Activated B cell treated with CpG ODN at 0.5 μM for 24 hours (primary cell): ENCODE results near the gene SECISBP2. TPM values are rescaled to one million over a fixed set of nuclear protein-coding genes. Genes with fewer than 3 reads are reported as not detected.

Source experiments
- ATAC-seq: fragments of 200-7000 bp; cut with Tn5 transposase; one replicate; pipeline ENCODE4 v1.10.0; 2021; ENCODE audit warnings: low read depth, mild to moderate bottlenecking, moderate library complexity
- CTCF ChIA-PET: fragments of 350-600 bp; sonication (Branson Sonifier 250); formaldehyde crosslinking; loops from one replicate; lab custom pipeline; 2021; ENCODE audit warnings: antibody characterized with exemption; lab: Charles Lee
- POLR2A ChIA-PET: fragments of 350-600 bp; sonication (Branson Sonifier 250); formaldehyde crosslinking; loops from one replicate; lab custom pipeline; 2021; ENCODE audit warnings: antibody characterized with exemption; lab: Charles Lee
- DNase-seq: peaks from one replicate; pipeline ENCODE4 v3.0.0; 2022
- H3K27ac Mint-ChIP-seq: one replicate; pipeline ENCODE4 v1.8.0; 2020; ENCODE audit warnings: mixed read lengths
- H3K27me3 Mint-ChIP-seq: one replicate; pipeline ENCODE4 v1.8.0; 2021; ENCODE audit warnings: mixed read lengths
- H3K36me3 Mint-ChIP-seq: one replicate; pipeline ENCODE4 v1.8.0; 2021; ENCODE audit warnings: low read depth, mixed read lengths
- H3K4me1 Mint-ChIP-seq: one replicate; pipeline ENCODE4 v1.8.0; 2021; ENCODE audit warnings: mixed read lengths
- H3K4me3 Mint-ChIP-seq: one replicate; pipeline ENCODE4 v1.8.0; 2020; ENCODE audit warnings: mild to moderate bottlenecking, mixed read lengths
- H3K9me3 Mint-ChIP-seq: one replicate; pipeline ENCODE4 v1.8.0; 2020; ENCODE audit warnings: mixed read lengths
- intact Hi-C: fragments of 100-400 bp; cut with micrococcal nuclease; formaldehyde crosslinking; loops from one replicate; pipeline ENCODE4 v1.15.1; 2024
- total RNA-seq: library from RNA; stranded (reverse); gene quantifications from 2 replicates; pipeline ENCODE4 v1.2.3, GENCODE V29; 2022
- TF ChIP-seq, protein P1 (sequence below): fragments of 200-600 bp; IDR thresholded peaks from one replicate; pipeline ENCODE4 v1.8.0; 2022; ENCODE audit warnings: antibody characterized with exemption, mild to moderate bottlenecking

The SECISBP2 gene
- total RNA-seq, 1 donor from 2014 or later = 97.1 TPM

DNA sequence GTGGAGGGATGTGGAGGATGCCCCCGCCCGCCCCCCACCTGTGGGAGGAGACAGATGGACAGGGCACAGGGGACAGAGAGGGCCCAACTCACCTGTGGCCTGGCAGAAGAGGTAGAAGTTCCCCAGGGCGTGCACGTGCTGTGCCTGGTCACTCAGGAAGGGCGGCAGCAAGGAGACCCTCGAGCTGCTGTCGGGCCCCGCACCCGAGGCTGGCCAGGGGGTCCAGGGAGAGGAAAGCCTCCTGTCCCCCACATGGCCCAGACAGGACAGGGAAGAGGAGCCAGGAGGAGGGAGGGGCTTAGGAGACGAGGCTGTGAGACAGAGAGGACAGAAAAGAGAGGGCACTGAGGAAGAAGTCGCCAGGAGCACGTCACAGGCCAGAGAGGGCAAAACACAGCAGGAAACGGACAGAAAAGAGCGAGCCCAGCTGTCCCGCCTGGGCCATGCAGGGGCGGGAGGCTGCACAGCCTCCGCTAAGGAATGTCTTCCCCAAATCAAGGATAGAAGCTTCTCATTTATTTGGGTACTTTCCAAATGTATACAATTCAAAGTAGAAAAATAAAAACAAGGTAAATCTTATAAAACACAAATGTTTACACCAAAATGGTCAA is 58.5 kb downstream of the SECISBP2 start:
- intact Hi-C loops = loop anchor here (5.0 kb wide), 1 partner anchor 50 kb away; no protein-coding TSS in a partner anchor
- TF ChIP-seq, protein P1, sequence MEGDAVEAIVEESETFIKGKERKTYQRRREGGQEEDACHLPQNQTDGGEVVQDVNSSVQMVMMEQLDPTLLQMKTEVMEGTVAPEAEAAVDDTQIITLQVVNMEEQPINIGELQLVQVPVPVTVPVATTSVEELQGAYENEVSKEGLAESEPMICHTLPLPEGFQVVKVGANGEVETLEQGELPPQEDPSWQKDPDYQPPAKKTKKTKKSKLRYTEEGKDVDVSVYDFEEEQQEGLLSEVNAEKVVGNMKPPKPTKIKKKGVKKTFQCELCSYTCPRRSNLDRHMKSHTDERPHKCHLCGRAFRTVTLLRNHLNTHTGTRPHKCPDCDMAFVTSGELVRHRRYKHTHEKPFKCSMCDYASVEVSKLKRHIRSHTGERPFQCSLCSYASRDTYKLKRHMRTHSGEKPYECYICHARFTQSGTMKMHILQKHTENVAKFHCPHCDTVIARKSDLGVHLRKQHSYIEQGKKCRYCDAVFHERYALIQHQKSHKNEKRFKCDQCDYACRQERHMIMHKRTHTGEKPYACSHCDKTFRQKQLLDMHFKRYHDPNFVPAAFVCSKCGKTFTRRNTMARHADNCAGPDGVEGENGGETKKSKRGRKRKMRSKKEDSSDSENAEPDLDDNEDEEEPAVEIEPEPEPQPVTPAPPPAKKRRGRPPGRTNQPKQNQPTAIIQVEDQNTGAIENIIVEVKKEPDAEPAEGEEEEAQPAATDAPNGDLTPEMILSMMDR = no peak
- Mint-ChIP-seq H3K36me3 (peaks cover 51% of the 10 kb centered on the region), H3K4me1 (peaks cover 32% of the 10 kb centered on the region), H3K4me3 (no peak overlapping the region), H3K27me3 (no peaks in the 10 kb centered on the region), H3K9me3 (no peaks in the 10 kb centered on the region), H3K27ac (peak overlapping the region; percentile 59)
- ATAC-seq = no peak
- ChIA-PET CTCF (interaction anchor here (1.0 kb wide), 1 partner anchor 172 kb away, joined by 5 read pairs; no protein-coding TSS in a partner anchor), POLR2A (interaction anchor here (2.3 kb wide), 1 partner anchor 172 kb away, joined by 6 read pairs; no protein-coding TSS in a partner anchor)
- DNase-seq = no peak

DNA sequence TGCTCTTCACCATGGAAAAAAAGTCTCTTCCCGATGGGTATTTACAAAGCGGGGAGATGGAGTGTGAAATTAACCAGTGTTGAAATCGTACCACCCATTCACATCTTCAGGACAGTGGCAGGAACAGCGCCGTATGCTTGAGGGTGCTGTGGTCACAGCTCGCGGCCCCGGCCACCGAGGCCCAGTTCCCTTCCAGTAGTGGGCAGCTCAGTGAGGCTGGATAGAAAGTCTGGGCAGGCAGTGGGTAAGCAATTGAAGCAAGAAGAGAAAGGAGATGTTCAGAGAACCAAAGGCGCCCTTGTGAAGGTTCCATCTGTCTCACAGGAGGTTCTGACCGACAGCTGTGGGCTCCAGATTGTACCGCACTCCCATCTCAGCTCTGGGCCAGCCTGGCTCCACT is 59.1 kb downstream of the SECISBP2 start:
- Mint-ChIP-seq H3K27me3 (no peaks in the 10 kb centered on the region), H3K36me3 (peaks cover 55% of the 10 kb centered on the region), H3K9me3 (no peaks in the 10 kb centered on the region), H3K27ac (peak overlapping the region; percentile 74), H3K4me1 (peaks cover 36% of the 10 kb centered on the region), H3K4me3 (no peak overlapping the region)
- ATAC-seq = no peak
- DNase-seq = no peak
- TF ChIP-seq, protein P1 = no peak
- POLR2A ChIA-PET = no interaction called here
- CTCF ChIA-PET = no interaction called here
- intact Hi-C loops = loop anchor here (5.0 kb wide), 1 partner anchor 50 kb away; no protein-coding TSS in a partner anchor

DNA sequence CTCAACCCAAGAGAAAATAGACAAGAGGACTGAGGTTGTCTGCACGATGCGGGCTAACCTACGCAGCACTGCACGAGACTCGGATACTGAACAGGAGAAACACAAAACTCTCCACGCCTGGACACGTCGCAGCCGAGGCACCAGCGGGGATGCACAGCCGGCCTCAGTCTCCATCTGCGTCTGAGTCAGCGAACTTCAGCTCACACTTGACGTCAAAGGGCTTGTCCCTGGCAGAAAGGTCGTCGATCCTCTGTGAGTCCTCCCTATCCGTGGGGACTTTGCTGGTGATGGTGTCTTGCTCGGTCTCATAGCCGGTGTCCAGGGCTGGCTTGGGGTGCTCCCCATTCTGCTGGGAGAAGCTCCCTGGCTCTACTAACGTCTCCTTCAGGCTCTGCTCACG is 60.2 kb downstream of the SECISBP2 start:
- no peak overlapping the region for H3K4me3 Mint-ChIP-seq
- no peaks in the 10 kb centered on the region for H3K27me3 Mint-ChIP-seq

DNA sequence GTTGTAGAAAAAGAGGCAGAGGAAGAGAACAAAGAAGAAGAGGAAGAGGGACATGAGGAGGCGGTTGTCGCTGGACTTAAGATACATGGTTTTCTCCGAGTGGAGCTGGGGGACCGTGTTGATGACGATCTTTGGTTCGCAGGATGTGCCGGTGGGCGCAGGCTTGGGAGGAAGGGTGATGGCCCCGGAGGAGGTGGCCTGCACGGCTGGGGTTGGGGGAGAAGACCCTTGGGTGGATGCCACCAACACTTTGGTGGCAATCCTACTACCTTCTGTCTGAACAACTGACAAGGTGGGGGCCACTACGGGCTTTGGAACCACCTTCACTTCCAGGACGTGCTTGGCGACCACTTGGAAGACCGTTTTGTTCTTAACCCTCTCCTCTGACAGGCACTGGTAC is 60.7 kb downstream of the SECISBP2 start:
- CTCF ChIA-PET = interaction anchor here (0.8 kb wide), 1 partner anchor 170 kb away, joined by 3 read pairs; no protein-coding TSS in a partner anchor
- Mint-ChIP-seq H3K4me1 (peaks cover 41% of the 10 kb centered on the region), H3K27ac (no peak overlapping the region), H3K9me3 (no peaks in the 10 kb centered on the region), H3K27me3 (no peaks in the 10 kb centered on the region), H3K4me3 (no peak overlapping the region), H3K36me3 (peaks cover 70% of the 10 kb centered on the region)
- TF ChIP-seq, protein P1 = no peak
- no peak for DNase-seq
- no peak for ATAC-seq
- POLR2A ChIA-PET = interaction anchor here (0.6 kb wide), 1 partner anchor 1780 kb away, joined by 3 read pairs; no protein-coding TSS in a partner anchor
- intact Hi-C loops = loop anchor here (5.0 kb wide), 1 partner anchor 48 kb away; no protein-coding TSS in a partner anchor

More for the DNA sequence above, 60.2 kb downstream of the SECISBP2 start:
- Mint-ChIP-seq H3K36me3 (peaks cover 65% of the 10 kb centered on the region), H3K27ac (peak overlapping the region; percentile 31), H3K9me3 (no peaks in the 10 kb centered on the region), H3K4me1 (peaks cover 41% of the 10 kb centered on the region)
- ChIA-PET POLR2A (interaction anchor here (0.6 kb wide), 1 partner anchor 1781 kb away, joined by 3 read pairs; no protein-coding TSS in a partner anchor), CTCF (interaction anchor here (0.8 kb wide), 1 partner anchor 170 kb away, joined by 3 read pairs; no protein-coding TSS in a partner anchor)
- ATAC-seq (no peak), DNase-seq (no peak)
- intact Hi-C loops = loop anchor here (5.0 kb wide), 1 partner anchor 49 kb away; no protein-coding TSS in a partner anchor
- TF ChIP-seq, protein P1 = no peak

DNA sequence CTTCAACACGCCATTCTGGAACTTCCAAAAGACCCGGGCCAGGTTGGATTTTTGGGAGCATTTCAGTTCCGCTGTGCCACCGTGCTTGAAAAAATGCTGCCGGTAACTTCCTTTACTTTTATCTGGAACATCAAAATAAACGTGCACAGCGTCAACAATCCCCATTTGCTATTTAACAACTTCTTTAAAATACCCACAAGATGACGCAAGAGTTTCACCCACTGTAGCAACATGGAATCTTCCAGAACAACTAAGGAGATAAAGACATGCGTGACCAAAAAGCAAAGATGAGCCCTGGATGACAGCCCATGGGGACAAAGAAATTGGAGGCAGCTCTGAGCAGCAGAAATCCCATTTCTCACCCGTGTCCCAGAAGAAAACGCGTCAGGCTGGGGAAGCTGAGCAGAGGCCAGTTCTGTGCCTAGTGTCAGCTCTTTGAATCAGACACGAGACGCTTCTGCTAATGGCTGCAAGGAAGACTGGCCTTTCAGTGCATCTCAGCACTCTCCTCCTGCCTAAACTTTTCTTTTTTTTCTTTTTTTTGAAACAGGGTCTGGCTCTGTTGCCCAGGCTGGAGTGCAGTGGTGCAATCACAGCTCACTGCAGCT is 61.3 kb downstream of the SECISBP2 start:
- H3K36me3 Mint-ChIP-seq = peaks cover 75% of the 10 kb centered on the region
- H3K9me3 Mint-ChIP-seq = no peaks in the 10 kb centered on the region
- POLR2A ChIA-PET = interaction anchor here (0.7 kb wide), 1 partner anchor 145 kb away, joined by 3 read pairs; no protein-coding TSS in a partner anchor
- TF ChIP-seq, protein P1 = no peak
- H3K4me3 Mint-ChIP-seq = no peak overlapping the region
- intact Hi-C loops = loop anchor here (5.0 kb wide), 1 partner anchor 48 kb away; no protein-coding TSS in a partner anchor
- DNase-seq = no peak
- H3K27me3 Mint-ChIP-seq = no peaks in the 10 kb centered on the region
- CTCF ChIA-PET = no interaction called here
- ATAC-seq = no peak
- no peak overlapping the region for H3K27ac Mint-ChIP-seq
- peaks cover 36% of the 10 kb centered on the region for H3K4me1 Mint-ChIP-seq
